ENCODE data around the gene ST7. TPM values are rescaled to one million over a fixed set of nuclear protein-coding genes. Genes with fewer than 3 reads are reported as not detected.

The ST7 gene
- total RNA-seq, 1 donor from 2014 or later: 8.3 TPM

DNA sequence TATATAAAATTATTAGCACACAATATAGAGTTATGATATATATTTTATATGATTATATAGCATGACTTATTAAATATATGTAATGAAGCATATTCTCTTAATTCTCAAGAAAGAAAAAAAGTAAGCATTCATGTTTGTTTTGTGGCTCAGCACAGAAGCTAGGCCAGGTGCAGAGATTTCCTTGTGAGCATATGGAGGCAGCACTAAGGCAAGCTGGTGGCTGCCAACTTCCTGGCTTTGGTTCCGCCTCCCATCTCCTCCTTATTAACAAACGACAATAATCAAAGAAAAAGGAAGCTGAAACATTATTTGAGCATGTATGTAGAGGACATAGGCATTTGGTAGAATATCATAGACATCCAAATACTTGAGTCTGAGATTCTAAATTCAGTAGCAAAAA is 130.3 kb downstream of the ST7 start:
- CTCF ChIA-PET: no interaction called here
- H3K36me3 Mint-ChIP-seq (ENCODE audit: low read depth): no peaks in the 10 kb centered on the region
- ATAC-seq (ENCODE audit: low read depth): no peak
- no peaks in the 10 kb centered on the region for H3K9me3 Mint-ChIP-seq
- H3K4me3 Mint-ChIP-seq: no peak overlapping the region
- H3K27me3 Mint-ChIP-seq: no peaks in the 10 kb centered on the region
- peaks cover 8% of the 10 kb centered on the region for H3K4me1 Mint-ChIP-seq
- no peak overlapping the region for H3K27ac Mint-ChIP-seq
- intact Hi-C loops (cut with micrococcal nuclease): no loop called here
- DNase-seq: no peak
- POLR2A ChIA-PET: no interaction called here
- TF ChIP-seq, protein P1, sequence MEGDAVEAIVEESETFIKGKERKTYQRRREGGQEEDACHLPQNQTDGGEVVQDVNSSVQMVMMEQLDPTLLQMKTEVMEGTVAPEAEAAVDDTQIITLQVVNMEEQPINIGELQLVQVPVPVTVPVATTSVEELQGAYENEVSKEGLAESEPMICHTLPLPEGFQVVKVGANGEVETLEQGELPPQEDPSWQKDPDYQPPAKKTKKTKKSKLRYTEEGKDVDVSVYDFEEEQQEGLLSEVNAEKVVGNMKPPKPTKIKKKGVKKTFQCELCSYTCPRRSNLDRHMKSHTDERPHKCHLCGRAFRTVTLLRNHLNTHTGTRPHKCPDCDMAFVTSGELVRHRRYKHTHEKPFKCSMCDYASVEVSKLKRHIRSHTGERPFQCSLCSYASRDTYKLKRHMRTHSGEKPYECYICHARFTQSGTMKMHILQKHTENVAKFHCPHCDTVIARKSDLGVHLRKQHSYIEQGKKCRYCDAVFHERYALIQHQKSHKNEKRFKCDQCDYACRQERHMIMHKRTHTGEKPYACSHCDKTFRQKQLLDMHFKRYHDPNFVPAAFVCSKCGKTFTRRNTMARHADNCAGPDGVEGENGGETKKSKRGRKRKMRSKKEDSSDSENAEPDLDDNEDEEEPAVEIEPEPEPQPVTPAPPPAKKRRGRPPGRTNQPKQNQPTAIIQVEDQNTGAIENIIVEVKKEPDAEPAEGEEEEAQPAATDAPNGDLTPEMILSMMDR (IDR thresholded peaks at IDR 0.05): no peak

DNA sequence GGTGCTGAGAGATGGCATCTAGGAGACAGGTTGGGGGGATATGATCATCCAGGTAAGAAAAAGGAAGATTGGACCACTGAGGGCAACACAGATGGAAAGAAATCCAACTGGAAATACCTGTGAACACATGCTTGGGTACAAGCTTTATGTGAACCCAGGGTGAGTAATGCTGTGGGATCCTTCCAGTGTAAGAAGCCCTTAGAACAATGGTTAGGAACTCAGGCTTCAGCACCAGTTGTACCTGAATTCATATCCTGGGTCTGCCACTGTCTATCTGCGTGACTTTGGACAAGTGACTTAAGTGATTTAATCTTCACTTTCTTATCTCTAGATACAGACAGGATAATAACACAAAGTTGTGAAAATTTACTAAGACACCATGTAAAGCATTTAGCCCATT is 131.0 kb downstream of the ST7 start:
- ATAC-seq (ENCODE audit: low read depth) (no peak), DNase-seq (no peak)
- Mint-ChIP-seq H3K4me1 (peaks cover 8% of the 10 kb centered on the region), H3K27ac (no peak overlapping the region), H3K27me3 (no peaks in the 10 kb centered on the region), H3K9me3 (no peaks in the 10 kb centered on the region), H3K36me3 (ENCODE audit: low read depth) (no peaks in the 10 kb centered on the region), H3K4me3 (no peak overlapping the region)
- ChIA-PET POLR2A (no interaction called here), CTCF (no interaction called here)
- intact Hi-C loops (cut with micrococcal nuclease): no loop called here
- TF ChIP-seq, protein P1 (IDR thresholded peaks at IDR 0.05): no peak

DNA sequence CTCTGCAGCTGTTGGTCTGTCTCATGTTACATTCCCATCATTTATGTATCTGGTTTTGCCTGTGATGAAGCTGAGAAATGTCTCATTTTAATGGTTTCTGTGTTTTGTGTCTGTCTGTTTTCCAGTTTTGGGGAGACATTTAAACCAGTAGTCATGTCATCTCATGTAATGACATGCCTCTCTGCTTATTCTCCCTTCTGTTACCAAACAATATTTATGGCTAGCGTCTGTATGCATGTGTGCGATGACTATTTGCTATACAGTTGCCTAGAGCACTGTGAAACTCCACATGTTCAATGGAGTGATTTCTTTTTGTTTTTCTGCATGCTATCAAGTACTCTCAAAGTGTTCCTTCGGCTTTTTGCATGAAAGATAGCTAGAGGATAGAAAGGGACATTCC is 132.0 kb downstream of the ST7 start:
- CTCF ChIA-PET: no interaction called here
- intact Hi-C loops (cut with micrococcal nuclease): no loop called here
- DNase-seq: no peak
- Mint-ChIP-seq H3K4me1 (peaks cover 8% of the 10 kb centered on the region), H3K27me3 (no peaks in the 10 kb centered on the region), H3K9me3 (no peaks in the 10 kb centered on the region), H3K27ac (no peak overlapping the region), H3K4me3 (no peak overlapping the region), H3K36me3 (ENCODE audit: low read depth) (no peaks in the 10 kb centered on the region)
- ATAC-seq (ENCODE audit: low read depth): no peak
- POLR2A ChIA-PET: no interaction called here
- TF ChIP-seq, protein P1 (IDR thresholded peaks at IDR 0.05): no peak

DNA sequence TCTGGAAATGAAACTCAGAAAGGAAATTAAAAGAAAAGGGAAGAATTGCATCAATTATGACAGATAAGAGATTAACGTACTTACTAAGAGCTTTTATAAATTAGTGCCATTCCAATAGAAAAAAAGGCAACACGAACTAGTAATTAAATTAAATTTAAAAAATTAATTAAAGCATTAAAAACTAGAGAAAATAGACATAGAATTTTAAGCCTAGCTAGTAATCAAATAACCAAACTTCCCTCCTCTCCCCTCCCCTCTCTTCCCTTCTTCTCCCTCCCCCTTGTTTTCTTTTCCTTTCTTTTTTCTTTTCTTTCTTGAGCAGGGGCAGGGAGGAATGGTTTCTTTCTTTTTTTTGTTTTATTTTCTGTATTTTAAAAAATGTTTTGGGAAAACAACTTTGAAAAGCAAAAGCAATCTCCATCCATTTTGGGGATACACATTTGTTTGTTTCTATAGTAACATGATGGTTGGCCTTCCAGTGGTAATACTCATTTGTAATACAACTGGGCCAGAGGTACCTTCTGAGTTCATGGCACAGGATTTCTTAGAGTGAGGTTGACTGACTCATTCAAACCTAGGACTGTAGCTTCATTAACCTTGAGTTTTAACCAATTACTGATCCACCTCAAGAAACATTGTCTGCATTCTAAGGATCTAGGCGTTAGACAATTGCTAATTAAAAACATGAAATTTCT is 132.6 kb downstream of the ST7 start:
- TF ChIP-seq, protein P1 (IDR thresholded peaks at IDR 0.05): no peak
- Mint-ChIP-seq H3K4me1 (peaks cover 8% of the 10 kb centered on the region), H3K36me3 (ENCODE audit: low read depth) (no peaks in the 10 kb centered on the region), H3K9me3 (no peaks in the 10 kb centered on the region), H3K27ac (no peak overlapping the region), H3K27me3 (no peaks in the 10 kb centered on the region), H3K4me3 (no peak overlapping the region)
- intact Hi-C loops (cut with micrococcal nuclease): no loop called here
- ATAC-seq (ENCODE audit: low read depth): no peak
- DNase-seq: no peak
- ChIA-PET CTCF (no interaction called here), POLR2A (no interaction called here)

DNA sequence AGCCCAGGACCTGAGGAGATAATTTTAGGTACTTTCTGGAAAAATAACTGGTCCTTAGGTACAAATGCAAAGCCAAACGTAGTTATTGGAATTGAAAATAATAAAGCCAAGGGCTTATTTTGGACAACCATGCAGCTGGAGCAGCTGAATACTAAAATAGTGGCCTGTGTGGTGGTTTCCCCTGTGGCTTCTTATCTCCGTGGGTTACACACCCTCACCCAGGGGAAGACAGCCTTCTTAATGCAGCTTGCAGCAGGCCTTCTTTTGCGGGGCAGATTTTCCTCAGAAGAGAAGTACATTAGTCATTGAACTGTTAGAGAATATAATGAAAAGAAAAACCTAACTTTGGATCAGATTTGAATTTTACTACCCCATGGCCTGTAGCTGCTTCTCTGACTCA is 133.5 kb downstream of the ST7 start:
- CTCF ChIA-PET: no interaction called here
- Mint-ChIP-seq H3K36me3 (ENCODE audit: low read depth) (no peaks in the 10 kb centered on the region), H3K4me3 (no peak overlapping the region), H3K27me3 (no peaks in the 10 kb centered on the region), H3K9me3 (no peaks in the 10 kb centered on the region), H3K4me1 (peaks cover 8% of the 10 kb centered on the region), H3K27ac (no peak overlapping the region)
- intact Hi-C loops (cut with micrococcal nuclease): no loop called here
- ATAC-seq (ENCODE audit: low read depth): no peak
- TF ChIP-seq, protein P1 (IDR thresholded peaks at IDR 0.05): no peak
- POLR2A ChIA-PET: no interaction called here
- DNase-seq: no peak
